GM12865 (cell line): ENCODE data around the gene ZC3H10.

Source experiments
- DNase-seq: peaks from one replicate; pipeline ENCODE4 v3.0.0; 2010; ENCODE audit warnings: low read depth
- H3K4me3 ChIP-seq: 2 replicates; pipeline ENCODE4 v1.5.1; 2011; ENCODE audit warnings: mild to moderate bottlenecking, low read depth, low read length, control low read depth
- TF ChIP-seq, protein P1 (sequence below): IDR thresholded peaks from 2 replicates; pipeline ENCODE4 v1.5.1; 2011; ENCODE audit warnings: low read length, control low read depth, low read depth, inconsistent platforms; ENCODE audit not compliant: insufficient read depth; ENCODE audit errors: missing control alignments

Gene ZC3H10

DNA sequence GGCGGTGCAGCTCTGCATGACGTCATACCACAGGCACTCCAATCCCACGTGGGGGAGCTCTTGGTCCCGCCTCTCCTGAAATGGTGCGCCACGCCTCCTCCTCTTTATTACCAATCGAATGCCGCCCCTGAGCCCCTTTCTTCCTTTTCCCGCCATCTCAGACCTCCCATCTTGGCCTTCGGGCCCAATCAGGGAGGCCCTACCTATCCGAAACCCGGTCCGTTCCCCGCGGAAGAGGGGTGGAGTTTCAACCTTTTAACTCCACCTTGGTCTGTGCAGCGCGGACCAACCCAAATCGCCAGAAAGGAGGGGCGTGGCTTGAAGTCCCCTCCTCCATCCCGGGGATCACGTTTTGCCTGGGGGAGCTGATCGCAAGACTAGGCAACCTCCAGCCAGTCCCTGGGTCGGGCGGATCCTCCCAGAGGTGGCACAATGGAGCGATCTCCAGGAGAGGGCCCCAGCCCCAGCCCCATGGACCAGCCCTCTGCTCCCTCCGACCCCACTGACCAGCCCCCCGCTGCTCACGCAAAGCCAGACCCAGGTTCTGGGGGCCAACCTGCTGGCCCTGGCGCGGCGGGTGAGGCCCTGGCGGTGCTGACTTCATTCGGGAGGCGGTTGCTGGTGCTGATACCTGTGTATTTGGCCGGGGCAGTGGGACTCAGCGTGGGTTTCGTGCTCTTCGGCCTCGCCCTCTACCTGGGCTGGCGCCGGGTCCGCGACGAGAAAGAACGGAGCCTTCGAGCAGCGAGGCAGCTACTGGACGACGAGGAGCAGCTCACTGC lies 10.0 kb downstream of the ZC3H10 start, which contains the start of gene ESYT1:
Gene ESYT1 (plus strand): TSS at position 380 of the 782 bp plus-strand sequence. CDS start 53 bp downstream, at position 433.
- TF ChIP-seq, protein P1, sequence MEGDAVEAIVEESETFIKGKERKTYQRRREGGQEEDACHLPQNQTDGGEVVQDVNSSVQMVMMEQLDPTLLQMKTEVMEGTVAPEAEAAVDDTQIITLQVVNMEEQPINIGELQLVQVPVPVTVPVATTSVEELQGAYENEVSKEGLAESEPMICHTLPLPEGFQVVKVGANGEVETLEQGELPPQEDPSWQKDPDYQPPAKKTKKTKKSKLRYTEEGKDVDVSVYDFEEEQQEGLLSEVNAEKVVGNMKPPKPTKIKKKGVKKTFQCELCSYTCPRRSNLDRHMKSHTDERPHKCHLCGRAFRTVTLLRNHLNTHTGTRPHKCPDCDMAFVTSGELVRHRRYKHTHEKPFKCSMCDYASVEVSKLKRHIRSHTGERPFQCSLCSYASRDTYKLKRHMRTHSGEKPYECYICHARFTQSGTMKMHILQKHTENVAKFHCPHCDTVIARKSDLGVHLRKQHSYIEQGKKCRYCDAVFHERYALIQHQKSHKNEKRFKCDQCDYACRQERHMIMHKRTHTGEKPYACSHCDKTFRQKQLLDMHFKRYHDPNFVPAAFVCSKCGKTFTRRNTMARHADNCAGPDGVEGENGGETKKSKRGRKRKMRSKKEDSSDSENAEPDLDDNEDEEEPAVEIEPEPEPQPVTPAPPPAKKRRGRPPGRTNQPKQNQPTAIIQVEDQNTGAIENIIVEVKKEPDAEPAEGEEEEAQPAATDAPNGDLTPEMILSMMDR = no peak
- peak; percentile 100 for DNase-seq
- peak within 1 kb of the TSS; percentile 92 for H3K4me3 ChIP-seq

DNA sequence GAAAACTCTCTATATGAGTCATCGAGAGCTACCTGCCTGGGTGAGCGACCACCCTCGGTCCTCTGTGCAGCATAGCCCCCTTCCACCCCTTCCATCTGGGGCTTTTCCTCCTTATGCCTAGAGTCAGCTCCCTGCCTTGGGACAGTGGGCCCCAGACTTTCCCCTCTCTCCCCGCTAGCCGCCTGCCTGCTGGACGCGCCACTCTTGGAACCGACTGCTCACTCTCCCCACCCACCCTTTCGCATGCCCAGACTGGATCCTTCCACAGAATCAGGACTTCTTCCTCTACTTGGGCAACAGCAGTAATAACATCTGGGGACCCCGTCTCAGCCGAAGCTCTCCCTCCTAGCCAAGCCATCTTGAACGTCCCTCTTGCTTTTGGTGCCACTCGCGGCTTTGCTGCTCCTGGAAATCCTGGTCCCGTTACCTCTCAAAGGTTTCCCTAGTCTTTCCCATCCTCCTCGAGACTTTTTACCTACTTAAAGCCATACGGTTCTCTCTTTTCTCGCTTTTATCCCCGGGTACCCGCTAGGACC lies 10.7 kb downstream of the ZC3H10 start:
- H3K4me3 ChIP-seq = peak overlapping the region; percentile 92
- TF ChIP-seq, protein P1 = no peak
- DNase-seq = peak; percentile 24

DNA sequence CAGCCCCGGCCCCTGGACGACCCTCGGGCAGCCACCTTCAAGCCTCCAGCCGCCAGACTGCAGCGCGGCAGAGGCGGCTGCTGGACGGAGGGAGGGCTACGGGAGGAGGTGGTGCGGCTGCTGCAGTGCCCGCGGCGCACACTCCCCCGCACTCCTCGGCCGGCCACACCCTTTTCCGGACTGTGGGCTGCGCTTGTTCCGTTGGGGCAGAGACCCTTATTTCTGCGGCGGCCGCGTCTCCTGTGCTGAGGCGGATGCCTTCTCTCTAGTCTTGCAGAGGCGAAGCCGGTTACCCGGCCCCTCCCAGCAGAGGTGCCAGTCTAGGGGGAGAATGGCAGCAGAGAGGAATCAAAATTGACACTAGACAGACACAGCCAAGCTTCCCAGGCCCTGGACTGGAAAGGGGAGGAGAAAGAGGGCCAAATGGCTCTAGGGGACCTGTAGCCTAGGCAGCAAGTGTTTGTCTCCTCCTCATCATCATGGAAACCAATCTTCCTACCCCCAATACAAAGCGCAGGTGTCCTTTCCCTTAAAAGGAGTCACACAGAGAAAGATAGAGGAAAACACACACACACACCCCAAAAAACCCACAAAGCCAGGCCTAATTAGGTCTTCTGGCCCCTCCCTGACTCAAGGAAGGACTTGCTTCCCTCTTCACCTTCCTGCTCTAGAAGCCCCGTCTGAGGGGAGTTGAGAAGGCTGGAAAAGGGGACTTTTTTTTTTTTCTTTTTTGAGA lies 11.3 kb downstream of the ZC3H10 start:
- H3K4me3 ChIP-seq = peak overlapping the region; percentile 92
- TF ChIP-seq, protein P1 = no peak
- peak; percentile 81 for DNase-seq

GRCh38 chr12:56129942-56130495 lies 12.0 kb downstream of the ZC3H10 start:
- TF ChIP-seq, protein P1 = no peak
- DNase-seq = no peak
- peak overlapping the region; percentile 92; the same call in 1 of the 2 replicates for H3K4me3 ChIP-seq

DNA sequence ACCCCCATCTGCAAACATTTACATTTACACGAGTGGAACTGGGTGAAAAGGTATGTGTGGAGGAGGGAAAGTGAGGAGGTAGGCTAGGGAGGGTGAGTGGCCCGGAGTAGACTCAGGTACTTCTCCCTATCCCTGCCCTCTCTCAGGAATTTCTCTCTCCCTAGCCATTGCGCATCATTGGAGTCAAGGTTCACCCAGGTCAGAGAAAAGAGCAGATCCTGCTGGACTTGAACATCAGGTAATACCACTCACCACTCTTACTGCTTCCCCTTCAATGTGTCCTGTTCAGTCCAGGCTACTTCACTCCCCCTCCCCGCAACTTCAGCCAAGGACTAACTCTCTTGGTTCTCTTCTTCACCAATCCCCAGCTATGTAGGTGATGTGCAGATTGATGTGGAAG lies 12.8 kb downstream of the ZC3H10 start:
- no peak overlapping the region for H3K4me3 ChIP-seq
- TF ChIP-seq, protein P1 = no peak
- no peak for DNase-seq

DNA sequence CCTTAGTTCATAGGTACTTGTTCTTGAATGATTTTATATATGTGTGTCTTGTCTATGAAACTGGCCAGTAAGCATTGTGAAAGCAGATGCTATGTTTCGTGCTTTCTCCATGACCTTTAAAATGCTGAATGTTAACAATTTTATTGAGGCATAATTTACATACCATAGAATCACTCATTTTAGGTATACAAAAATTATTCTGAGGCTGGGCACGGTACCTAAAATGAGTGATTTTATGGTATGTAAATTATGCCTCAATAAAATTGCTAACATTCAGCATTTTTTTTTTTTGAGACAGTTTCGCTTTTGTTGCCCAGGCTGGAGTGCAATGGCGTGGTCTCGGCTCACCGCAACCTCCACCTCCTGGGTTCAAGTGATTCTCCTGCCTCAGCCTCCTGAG lies 16.8 kb downstream of the ZC3H10 start:
- TF ChIP-seq, protein P1 = no peak
- no peak for DNase-seq

More for the DNA sequence above, 16.8 kb downstream of the ZC3H10 start:
- H3K4me3 ChIP-seq = no peak overlapping the region
